Testis (tissue), 3 donors: ENCODE results near the gene LIMS2. TPM values are rescaled to one million over a fixed set of nuclear protein-coding genes. Genes with fewer than 3 reads are reported as not detected.
A peak's percentile ranks its signal among the peaks of the same experiment; 100 is the strongest.

Experiments used
- DNase-seq: peaks from one replicate; pipeline ENCODE4 v3.0.0-alpha.2; 2019
- H3K27ac ChIP-seq, 2 donors: fragments of 200-600 bp; sonication (generic); one replicate each; pipeline ENCODE4 v1.5.1; 2019
- H3K27me3 ChIP-seq: fragments of 200-600 bp; sonication (generic); one replicate; pipeline ENCODE4 v1.5.1; 2019
- H3K36me3 ChIP-seq: fragments of 200-600 bp; sonication (generic); one replicate; pipeline ENCODE4 v1.5.1; 2017; ENCODE audit warnings: low read depth; ENCODE audit errors: missing control alignments
- H3K4me1 ChIP-seq: fragments of 200-600 bp; sonication (generic); one replicate; pipeline ENCODE4 v1.5.1; 2019
- H3K4me3 ChIP-seq, 2 donors: fragments of 200-600 bp; sonication (generic); one replicate each; pipeline ENCODE4 v1.5.1; 2017 to 2019
- H3K9me3 ChIP-seq: fragments of 200-600 bp; sonication (generic); one replicate; pipeline ENCODE4 v1.5.1; 2017
- CTCF ChIP-seq, 3 experiments: fragments of 450-650 bp in 2 of 3; fragments of 200-600 bp in 1 of 3; sonication (generic) in 1 of 3; IDR thresholded peaks; one replicate each; pipeline ENCODE4 v1.5.1; 2016 to 2019; ENCODE audit warnings: antibody characterized with exemption in 3 of 3, mild to moderate bottlenecking in 2 of 3, moderate library complexity in 1 of 3
- POLR2A ChIP-seq: fragments of 450-650 bp; IDR thresholded peaks from one replicate; pipeline ENCODE4 v1.6.1; 2017; ENCODE audit warnings: antibody characterized with exemption, mild to moderate bottlenecking, moderate library complexity
- WGBS, 2 donors: methylation state at CpG; one replicate each; pipeline ENCODE4 v1.1.5; 2018; 5-methylcytosine and 5-hydroxymethylcytosine counted together
- intact Hi-C: fragments of 100-400 bp; cut with DNase I; formaldehyde crosslinking; loops from one replicate; pipeline ENCODE4 v1.15.1; 2023; ENCODE audit warnings: low total_unique reads
- polyA plus RNA-seq: library from polyadenylated mRNA; stranded (reverse); fragments of 350-450 nt; fragmentation: Illumina TruSeq; extraction: RNeasy Lipid Tissue Mini Kit (QIAGEN cat#74804); gene quantifications from one replicate; pipeline ENCODE4 v1.2.3, GENCODE V29; 2014; ENCODE audit warnings: low read depth, low replicate concordance; ENCODE audit not compliant: insufficient read depth
- total RNA-seq, 2 donors: library from RNA; depleted of rRNA; stranded (reverse); fragments of >200 nt; gene quantifications; one replicate each; pipeline ENCODE4 v1.2.3, GENCODE V29; 2016

LIMS2 gene
- total and polyA plus RNA-seq, 3 donors from 2014 or later = 19.0 to 23.6 (median 19.3) TPM

- Histone ChIP-seq H3K9me3 (no peaks in the 10 kb centered on the region), H3K4me3 (no peak overlapping the region), H3K4me1 (peaks cover 5% of the 10 kb centered on the region), H3K27ac (no peak overlapping the region), H3K36me3 (no peaks in the 10 kb centered on the region), H3K27me3 (no peaks in the 10 kb centered on the region)
- DNase-seq = no peak
- TF ChIP-seq POLR2A = no peak
- no peak for TF ChIP-seq CTCF (IDR thresholded peaks at IDR 0.05)
- intact Hi-C loops = no loop called here
- WGBS, 2 donors = 79 to 93% methylated on average over 2 of the region's 2 CpGs
Observed at GRCh38 chr2:127712999-127713398, 37.7 kb upstream of the LIMS2 start.

- no peak overlapping the region for H3K4me3 ChIP-seq
- no peak for DNase-seq
- TF ChIP-seq POLR2A (no peak), CTCF (IDR thresholded peaks at IDR 0.05) (no peak)
- H3K36me3 ChIP-seq = no peaks in the 10 kb centered on the region
- 88 to 91% methylated on average over 13 of the region's 13 CpGs for WGBS, 2 donors
- no peaks in the 10 kb centered on the region for H3K27me3 ChIP-seq
- intact Hi-C loops = no loop called here
- no peak overlapping the region for H3K27ac ChIP-seq
- H3K9me3 ChIP-seq = no peaks in the 10 kb centered on the region
- peaks cover 15% of the 10 kb centered on the region for H3K4me1 ChIP-seq
Observed at GRCh38 chr2:127709336-127709735, 34.0 kb upstream of the LIMS2 start.

GRCh38 chr2:127707890-127708648 is 32.7 kb upstream of the LIMS2 start:
- H3K4me3 ChIP-seq = no peak overlapping the region
- intact Hi-C loops = no loop called here
- H3K27me3 ChIP-seq = no peaks in the 10 kb centered on the region
- DNase-seq = peak; percentile 80
- 44 to 50% methylated on average over 6 to 9 of the region's 9 CpGs for WGBS, 2 donors
- H3K36me3 ChIP-seq = no peaks in the 10 kb centered on the region
- H3K27ac ChIP-seq = peak overlapping the region in 1 of 2 donors; percentile 48
- no peaks in the 10 kb centered on the region for H3K9me3 ChIP-seq
- peaks cover 22% of the 10 kb centered on the region for H3K4me1 ChIP-seq
- no peak for TF ChIP-seq CTCF (IDR thresholded peaks at IDR 0.05)
- no peak for TF ChIP-seq POLR2A

GRCh38 chr2:127706215-127706990 is 31.1 kb upstream of the LIMS2 start:
- no peak overlapping the region for H3K27ac ChIP-seq
- H3K27me3 ChIP-seq = no peaks in the 10 kb centered on the region
- peaks cover 24% of the 10 kb centered on the region for H3K4me1 ChIP-seq
- H3K4me3 ChIP-seq = no peak overlapping the region
- TF ChIP-seq POLR2A = no peak
- no peak for TF ChIP-seq CTCF (IDR thresholded peaks at IDR 0.05)
- H3K9me3 ChIP-seq = no peaks in the 10 kb centered on the region
- WGBS, 2 donors = 89 to 91% methylated on average over 13 to 14 of the region's 14 CpGs
- intact Hi-C loops = no loop called here
- no peaks in the 10 kb centered on the region for H3K36me3 ChIP-seq
- DNase-seq = no peak
